Activated CD4-positive, alpha-beta T cell treated with anti-CD3 and anti-CD28 coated beads, Interleukin-2, amount 50 U/mL, for 16 hours (primary cell): ENCODE data around the gene RBM8A.
A peak's percentile ranks its signal among the peaks of the same experiment; 100 is the strongest.
"Not testable (repeated sequence)": the region's sequence is repeated elsewhere in the genome, so short reads cannot be mapped to it uniquely, and the experiment has no call there.

Experiments
- DNase-seq: peaks from one replicate; pipeline ENCODE4 v3.0.0-alpha.2; 2020

Gene RBM8A

DNA sequence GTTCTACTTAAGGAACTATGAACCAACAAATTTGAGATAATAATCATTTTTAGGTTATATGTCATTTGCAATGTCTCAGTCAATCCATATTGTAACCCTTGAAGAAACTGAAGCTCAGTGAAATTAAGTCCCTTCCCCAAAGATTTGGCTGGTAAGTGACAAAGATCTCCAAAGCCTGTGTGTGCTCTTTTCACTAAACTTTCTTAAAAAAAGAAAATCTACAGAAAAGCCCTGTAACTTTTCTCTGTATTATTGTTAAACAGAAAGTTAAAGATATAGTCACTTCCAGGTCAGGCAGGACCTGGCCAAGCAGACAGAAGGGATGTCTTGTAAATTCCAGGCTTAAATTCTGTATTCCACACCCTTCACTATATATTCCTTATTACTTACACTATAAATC, 29.1 kb upstream of the RBM8A start:
- DNase-seq: no peak

DNA sequence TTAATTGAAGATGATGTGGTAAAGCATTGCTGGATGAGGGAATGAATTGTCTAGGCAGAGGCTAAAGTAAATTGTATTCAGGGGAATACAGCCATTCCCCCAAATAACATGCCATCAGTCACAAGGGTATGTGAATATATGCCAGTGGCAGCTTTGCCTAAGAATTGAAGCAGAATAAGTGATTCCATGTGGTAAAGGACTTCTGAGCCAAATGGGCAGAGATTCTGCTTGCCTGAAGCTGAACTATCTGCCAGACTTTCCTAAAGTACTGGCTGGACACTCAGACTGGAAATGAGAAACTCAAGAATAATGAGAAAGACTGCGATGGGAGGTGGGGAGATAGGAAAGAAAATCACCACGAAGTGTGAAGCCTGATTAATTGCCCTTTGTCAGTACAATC, 28.2 kb upstream of the RBM8A start:
- no peak for DNase-seq

DNA sequence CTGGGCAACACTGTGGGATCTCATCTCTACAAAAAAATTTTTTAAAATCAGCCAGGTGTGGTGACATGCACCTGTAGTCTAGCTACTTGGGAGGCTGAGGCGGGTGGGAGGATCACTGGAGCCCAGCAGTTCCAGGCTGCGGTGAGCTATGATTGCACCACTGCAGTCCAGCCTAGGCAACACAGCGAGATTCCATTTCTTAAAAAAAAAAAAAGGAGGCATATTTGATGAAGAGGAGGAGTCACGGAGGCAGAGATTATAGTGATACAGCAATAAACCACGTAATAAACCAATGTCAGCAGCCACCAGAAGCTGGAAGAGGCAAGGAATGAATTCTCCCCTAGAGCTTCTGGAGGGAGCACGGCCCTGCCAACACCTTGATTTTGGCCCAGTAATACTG, 26.6 kb upstream of the RBM8A start:
- DNase-seq: no peak

DNA sequence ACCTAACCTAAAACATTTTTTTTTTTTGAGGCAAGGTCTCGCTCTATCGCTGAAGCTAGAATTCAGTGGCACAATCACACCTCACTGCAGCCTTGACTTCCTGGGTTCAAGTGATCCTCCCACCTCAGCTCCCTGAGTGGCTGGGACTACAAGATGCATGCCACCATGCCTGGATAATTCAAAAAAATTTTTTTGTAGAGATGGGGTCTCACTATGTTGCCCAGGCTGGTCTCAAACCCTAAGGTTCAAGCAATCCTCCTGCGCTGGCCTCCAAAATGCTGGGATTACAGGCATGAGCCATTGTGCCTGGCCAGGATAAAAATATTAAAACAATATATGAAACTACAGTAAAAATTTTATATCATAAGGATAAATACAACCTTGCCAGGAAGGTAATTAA, 25.6 kb upstream of the RBM8A start:
- no peak for DNase-seq

DNA sequence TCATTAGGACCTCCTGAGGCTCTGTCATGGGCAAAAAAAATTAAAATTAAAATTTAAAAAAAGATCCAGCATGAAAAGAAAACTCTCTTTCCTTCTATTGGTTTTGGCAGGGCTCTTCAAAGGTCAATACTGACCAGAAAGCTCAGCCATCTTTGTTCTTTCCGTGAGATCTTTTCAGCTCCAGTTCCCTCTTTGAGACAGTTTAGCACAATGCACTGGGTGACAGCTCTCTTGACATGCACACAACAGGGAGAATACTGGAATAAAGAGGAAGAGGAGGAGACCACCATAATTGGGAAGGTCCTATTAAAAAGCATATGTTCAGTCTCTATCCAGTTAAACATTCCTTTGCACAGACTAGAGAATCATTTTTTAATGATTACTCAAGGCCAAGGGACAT, 24.2 kb upstream of the RBM8A start:
- DNase-seq: no peak

DNA sequence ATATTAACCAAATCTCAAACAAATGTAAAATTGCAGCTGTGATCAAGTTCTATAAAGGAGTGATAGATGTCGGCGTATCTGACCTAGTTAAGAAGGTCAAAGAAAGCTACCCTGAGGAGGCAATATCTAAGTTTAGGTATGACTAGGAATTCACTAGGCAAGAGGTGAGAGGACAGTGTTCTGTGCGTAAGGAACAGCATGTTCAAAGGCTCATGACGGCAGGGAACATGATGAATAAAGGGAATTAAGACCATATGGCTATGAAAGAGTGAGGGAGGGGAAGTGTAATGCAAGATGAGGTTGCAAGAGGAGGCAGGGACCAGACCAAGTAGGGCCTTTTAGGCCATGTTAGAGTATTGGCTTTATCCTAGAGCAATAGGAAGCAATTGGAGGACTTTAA, 21.9 kb upstream of the RBM8A start:
- DNase-seq: no peak

DNA sequence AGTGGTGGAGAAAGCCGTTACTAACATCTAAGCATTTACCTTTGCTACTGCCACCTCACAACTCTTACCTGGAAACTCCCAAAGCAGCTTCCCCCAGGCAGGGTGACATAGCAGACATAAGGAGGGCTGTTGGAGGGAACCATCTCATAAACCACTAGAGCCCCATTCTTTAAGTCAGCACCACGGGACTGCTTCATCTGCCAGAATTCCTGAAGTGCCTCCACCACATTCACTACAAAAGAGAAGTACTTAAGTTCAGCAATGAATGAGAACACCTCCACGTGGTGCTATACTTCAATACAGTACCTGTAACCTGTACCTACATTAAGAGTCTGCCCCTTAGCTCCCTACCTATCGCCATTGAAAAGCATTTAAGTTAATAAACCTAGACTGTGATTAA, 20.3 kb upstream of the RBM8A start:
- DNase-seq: no peak

DNA sequence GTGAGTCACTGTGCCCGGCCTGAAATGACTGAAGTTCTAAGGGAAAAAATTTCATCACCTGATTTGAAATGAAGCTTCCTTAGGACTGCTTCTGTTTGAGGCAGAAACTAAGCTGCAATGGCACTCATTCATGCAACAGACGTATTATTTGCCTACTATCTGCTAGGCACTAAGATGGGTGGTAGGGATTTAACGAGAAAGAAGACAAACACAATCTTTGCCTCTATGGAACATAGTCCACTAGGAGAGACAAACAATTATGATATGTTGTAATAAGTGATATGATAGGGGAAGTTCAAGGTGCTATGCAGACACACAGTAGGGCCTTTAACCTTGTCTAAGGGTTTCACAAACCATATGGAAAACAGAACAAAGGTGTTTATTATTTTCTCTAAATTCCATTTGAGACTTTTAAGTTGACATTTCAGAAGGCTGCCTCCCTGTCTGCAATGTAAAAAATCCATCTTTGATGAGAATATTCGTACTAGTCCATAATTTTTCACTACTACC, 19.2 kb upstream of the RBM8A start:
- DNase-seq: no peak

DNA sequence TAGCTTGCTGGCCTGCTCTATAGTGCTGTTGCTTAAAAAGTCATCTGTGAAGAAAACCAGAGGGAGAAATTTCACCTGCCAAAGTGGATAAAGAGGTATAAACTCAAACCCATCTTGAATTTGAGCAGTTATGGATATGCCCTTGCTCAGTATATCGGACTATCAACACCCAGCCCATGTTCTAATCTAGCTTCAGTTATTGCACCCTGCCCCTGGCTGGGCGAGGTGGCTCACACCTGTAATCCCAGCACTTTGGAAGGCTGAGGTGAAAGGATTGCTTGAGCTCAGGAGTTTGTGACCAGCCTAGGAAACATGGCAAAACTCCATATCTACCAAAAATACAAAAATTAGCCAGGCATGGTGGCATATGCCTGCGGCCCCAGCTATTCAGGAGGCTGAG, 17.2 kb upstream of the RBM8A start:
- no peak for DNase-seq

DNA sequence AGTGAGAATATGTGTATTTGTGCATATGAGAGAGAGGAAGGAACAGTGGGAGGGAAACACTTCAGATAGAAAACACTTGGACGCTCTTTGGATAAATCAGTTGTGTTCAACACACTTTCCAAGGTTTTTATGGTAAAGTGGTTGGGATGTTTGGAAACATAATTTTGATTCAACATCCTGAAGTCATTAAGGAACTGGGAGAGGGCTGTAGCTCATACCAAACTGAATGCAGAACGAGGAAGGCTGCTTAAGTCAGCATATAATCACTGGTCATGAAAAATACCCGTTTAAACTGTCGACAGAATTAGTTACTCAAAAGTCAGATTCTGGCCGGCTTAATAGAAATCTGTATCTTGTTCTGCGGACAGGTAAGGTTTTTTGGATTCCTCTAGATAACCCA, 15.6 kb upstream of the RBM8A start:
- DNase-seq: no peak

DNA sequence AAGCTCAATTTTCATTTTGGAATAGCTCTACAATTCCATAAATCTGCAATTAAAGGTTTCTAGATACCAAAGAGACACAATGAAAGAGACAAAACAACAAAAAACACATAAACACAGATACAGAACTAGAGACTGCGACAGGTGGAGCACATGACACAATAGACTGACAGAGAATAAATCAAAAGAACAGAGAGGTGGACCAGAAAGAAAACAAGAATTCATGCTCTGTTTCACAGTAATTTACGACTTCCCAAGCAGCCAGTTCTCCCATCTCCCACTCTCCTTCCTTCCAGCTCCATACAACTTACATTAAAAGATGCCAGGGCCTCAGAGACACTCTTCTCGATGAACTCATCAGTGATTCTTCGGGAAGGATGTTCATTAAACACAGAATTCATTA, 15.1 kb upstream of the RBM8A start:
- DNase-seq: no peak

DNA sequence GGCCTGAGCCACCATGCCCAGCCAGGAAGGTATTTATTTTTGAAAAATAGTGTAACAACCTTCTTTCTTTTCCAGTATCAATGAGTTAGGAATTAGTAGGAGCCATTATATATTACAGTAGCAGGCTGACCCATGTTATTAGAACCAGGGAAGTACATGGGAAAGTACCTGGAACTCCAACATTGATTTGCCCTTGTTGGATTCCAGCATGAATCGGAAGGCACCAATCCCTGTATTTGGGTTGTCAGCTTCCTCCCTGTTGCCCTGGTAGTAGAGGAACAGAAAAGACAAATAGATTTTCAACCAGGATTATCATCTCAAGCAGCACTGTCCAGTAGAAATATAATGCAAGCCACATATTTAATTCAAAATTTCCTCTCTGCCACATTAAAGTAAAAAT, 10.2 kb upstream of the RBM8A start:
- no peak for DNase-seq

DNA sequence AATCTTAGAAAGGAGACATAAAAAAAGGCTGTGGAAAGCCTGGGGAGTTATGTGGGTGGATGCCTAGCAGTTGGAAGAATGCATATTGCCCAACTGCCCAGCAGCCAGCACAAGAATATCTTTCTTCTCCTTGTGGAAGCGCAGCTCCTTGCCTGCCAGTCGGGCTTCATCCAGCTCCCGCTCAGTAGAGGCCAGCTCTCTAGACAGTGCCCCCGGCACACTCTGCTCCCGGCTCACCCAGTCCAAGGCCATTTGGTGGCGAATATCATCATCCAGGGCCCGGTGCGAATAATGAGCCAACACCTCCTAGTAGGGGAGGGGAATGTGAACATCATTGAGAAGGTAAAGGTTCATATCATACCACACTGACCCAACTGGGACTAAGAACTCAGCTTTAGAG, 9.0 kb upstream of the RBM8A start:
- no peak for DNase-seq

DNA sequence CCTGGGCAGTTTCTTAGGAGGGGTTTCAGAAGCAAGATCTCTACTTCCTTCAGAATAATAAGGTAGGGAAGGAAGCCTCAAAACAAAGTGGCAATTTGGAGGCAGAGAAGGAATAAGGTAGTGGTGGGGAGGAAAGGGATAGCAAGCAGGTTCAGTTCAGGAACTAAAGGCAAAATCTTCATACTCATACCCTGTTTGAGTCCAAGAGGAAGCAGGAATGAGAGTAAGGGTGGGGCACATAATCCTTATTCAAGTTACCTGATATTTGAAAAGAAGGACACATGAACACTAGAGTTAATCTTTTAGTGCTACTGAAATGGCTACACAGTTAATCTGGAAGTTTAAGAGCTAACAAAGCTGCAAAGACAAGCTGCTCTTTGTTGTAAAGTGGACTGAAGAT, 8.4 kb upstream of the RBM8A start:
- DNase-seq: no peak

DNA sequence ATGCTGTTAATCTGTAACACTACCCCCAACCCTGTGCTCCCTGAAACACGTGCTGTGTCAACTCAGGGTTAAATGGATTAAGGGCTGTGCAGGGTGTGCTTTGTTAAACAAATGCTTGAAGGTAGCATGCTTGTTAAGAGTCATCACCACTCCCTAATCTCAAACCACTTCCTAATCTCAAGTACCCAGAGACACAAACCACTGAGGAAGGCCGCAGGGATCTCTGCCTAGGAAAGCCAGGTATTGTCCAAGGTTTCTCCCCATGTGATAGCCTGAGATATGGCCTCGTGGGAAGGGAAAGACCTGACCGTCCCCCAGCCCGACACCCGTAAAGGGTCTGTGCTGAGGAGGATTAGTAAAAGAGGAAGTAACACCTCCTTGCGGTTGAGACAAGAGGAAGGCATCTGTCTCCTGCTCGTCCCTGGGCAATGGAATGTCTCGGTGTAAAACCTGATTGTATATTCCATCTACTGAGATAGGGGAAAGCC, 5.3 kb upstream of the RBM8A start:
- peak; percentile 64 for DNase-seq

DNA sequence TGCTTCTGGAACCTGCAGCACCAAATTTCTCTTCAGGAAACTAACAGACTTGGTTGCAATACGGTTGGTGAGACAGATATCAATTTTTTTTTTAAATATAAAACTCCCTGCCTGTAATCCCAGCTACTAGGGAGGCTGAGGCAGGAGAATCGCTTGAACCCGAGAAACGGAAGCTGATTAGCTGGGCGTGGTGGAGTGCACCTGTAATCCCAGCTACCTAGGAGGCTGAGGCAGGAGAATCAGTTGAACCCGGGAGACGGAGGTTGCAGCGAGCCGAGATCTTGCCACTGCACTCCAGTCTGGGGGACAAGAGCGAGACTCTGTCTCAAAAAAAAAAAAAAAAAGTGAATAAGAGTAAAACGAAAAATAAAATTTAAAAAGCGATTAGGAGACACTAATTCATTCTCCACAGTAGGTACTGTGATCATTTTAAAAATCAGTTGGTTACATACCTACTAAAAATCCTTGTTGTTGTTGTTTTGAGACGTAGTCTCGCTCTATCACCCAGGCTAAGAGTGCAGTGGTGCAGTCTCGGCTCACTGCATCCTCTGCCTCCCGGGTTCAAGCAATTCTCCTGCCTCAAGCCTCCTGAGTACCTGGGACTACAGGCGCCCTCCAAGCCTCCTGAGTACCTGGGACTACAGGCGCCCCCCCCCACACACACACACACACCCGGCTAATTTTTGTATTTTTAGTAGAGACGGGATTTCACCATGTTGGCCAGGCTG, 796 bp upstream of the RBM8A start:
- DNase-seq: no peak

DNA sequence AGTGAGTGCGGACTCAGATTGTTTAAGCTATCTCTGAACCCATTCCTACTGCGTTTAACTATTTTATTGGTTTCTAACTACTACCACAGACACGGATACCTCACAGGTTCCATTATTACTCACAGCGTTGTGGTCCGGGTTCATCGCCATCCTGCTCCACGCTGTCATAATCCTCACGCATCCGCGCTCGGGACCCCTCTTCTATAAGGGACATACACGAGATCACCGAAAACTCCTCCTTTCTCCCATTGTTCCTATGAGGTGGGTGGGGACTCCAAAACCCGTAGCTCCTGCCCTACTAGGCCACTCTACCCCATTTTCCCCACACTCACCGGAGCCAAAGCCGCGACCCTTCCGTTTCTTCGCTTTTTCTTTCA, 610 bp downstream of the RBM8A start:
- DNase-seq: peak; percentile 64

DNA sequence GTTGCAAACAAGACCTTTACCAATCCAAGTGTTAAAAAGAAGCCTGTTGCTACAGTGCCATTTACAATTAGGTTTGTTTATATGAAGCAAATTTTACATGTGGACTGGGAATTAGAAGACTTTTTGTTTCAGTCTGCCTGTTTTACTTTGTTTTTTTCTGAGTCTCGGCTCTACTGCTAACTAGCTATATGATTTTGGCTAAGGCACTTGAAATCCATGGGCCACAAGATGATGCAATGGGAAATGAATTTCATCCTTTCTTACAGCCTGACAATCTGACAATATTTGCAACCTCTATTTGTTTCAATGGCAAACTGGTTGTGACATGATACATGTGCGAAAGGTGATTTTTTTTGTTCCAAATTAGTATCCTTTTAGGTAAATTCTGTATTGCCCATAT, 5.0 kb downstream of the RBM8A start:
- DNase-seq: no peak

DNA sequence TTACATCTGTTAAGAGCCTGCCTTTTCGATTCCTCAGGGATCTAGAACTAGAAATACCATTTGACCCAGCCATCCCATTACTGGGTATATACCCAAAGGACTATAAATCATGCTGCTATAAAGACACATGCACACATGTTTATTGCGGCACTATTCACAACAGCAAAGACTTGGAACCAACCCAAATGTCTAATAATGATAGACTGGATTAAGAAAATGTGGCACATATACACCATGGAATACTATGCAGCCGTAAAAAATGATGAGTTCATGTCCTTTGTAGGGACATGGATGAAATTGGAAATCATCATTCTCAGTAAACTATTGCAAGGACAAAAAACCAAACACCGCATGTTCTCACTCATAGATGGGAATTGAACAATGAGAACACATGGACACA, 7.0 kb downstream of the RBM8A start:
- DNase-seq: not testable (repeated sequence)

DNA sequence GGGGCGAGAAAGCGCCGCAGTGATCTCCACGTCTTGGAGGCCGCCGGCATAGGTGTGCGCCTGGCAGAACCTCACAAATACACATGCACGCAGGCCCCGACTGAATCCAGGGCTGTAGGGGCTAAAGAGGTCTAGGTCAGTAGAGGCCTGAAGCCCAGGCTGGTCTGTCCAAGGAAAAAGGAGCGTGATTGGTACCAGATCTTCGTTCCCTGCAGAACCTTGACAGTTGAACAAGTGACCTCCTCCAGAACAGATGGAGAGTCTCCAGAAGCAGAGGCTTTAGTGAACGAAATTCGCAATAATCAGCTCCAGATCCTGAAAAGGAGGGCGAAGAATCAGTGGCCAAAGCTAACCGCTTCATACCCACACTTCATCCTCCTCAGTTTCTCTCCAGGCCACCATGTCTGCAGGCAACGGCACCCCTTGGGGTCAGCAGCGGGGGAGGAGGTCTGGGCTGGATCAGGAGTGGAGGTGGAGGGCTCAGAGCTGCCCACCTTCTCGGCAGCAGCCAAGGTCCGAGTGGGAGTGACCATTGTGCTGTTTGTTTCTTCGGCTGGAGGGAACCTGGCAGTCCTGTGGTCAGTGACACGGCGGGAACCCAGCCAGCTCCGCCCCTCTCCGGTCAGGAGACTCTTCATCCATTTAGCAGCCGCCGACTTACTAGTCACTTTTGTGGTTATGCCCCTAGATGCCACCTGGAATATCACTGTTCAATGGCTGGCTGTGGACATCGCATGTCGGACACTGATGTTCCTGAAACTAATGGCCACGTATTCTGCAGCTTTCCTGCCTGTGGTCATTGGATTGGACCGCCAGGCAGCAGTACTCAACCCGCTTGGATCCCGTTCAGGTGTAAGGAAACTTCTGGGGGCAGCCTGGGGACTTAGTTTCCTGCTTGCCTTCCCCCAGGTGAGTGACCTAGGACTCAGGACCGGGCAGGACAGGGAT, 8.0 kb downstream of the RBM8A start:
- no peak for DNase-seq

DNA sequence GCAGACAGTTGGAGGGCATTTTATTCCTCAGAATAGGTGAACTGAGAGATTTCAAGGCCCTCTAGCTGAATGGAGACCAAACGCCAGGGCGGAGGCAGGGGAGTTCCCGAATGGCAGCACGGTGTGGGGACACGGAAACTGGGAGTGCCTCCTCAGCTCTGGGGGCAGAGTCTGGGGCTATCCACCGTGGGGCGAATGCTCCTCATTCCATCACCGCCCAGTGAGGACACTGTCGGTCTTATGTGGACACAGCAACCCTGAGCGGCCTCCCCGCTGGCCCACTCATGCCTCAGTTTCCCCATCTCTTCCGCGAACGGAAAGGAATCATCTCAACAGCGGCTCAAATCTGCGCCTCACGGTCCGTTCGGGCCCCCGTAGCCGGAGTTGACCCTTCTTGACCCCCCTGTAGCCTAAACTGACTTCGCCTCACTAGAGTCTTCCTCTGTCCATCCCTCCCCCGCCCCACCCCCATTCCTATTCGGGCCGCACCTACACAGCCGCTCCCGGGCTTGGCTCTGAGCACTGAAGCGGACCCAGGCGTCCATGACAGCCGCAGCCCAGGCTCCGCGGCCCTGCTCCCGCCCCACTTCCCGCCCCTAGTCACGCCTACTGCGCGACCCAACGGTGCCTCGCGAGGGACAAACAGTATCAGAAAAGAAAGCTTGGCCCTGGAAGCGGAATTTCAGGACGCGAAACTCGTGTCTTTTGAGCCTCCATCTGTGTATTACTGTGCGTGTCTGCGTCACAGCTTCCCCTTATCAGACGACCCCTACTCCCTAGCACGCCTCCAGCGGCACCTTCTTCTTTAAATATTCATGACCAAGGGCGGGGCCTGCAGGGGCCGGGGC, 8.9 kb downstream of the RBM8A start, which contains the start of gene PEX11B:
Gene PEX11B, minus strand, starts transcription at position 574 of the 848 bp plus-strand sequence. Its CDS starts 29 bp downstream, at position 545.
- DNase-seq: peak; percentile 91

DNA sequence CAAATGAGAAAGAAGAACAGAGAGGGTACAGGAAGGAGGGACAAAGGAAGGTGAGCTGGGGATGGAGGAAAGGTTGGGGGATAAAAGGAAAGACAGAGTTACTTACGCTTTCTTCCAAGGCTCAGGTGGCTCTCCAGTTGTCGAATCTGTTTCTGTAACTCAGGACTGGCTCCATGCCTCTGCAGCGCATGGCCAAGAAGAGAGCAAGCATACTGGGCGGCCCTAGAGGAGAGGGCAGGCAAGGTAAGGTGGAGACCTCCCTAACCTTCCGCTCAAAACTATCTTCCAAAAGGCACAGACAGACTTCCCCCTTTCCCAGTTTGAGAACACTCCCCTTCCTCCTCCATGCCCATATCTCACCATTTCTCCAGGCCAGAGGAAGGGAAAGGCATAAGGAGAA, 9.7 kb downstream of the RBM8A start:
- no peak for DNase-seq

DNA sequence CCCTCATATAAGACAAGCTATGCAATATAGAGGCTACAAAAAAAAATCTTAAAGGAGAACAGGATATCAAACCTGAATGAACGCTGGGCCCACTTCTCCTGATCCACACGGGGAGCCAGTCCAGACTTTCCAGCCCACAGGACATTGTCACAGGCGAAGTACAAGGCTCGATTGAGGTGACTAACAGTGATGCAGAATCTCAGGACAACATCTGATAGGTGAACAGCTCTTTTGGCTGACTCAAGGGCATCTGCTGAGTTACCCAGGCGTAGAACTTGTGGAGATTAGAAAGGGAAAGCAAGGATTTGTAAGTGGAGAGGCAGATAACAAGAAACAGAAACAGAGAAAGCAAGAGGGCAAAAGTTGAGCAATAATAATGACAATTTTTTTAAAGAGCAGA, 10.5 kb downstream of the RBM8A start:
- no peak for DNase-seq
